HG02973 (cell line): Measurements from ENCODE around the gene CRADD.

Experiments used
- ATAC-seq: cut with Tn5 transposase; IDR thresholded peaks from one replicate; pipeline ENCODE4 v1.9.1; 2021; ENCODE audit warnings: moderate library complexity; ENCODE audit not compliant: unreplicated experiment

CRADD gene

GRCh38 chr12:93670104-93670503, 7.1 kb upstream of the CRADD start:
- no peak for ATAC-seq

GRCh38 chr12:93671044-93671443, 6.1 kb upstream of the CRADD start:
- ATAC-seq = no peak

- ATAC-seq = no peak
Observed at GRCh38 chr12:93673084-93673483, 4.1 kb upstream of the CRADD start.

DNA sequence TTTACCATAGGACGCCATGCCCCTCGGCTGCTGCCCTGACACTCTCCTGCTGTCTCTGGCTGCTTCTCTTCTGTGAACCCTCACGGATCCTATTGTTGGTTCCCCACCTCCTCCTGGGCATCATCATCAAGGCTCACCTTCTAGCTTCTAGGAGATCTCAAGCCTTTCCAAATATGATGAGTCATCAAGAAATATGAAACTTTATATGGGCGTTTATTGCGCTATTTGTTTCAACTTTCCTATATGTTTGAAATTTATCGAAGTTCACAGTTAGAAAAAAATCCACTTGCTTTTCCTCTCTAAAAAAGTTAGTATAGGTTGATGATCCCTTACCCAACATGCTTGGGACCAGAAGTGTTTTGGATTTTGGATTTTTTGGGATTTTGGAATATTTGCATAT, 2.8 kb upstream of the CRADD start:
- ATAC-seq = no peak

GRCh38 chr12:93676408-93677194, 574 bp upstream of the CRADD start:
- peak; percentile 23 for ATAC-seq

- ATAC-seq = no peak
Observed at GRCh38 chr12:93678779-93679178, 1.6 kb downstream of the CRADD start.

GRCh38 chr12:93679308-93679925, 2.2 kb downstream of the CRADD start:
- ATAC-seq = no peak

- no peak for ATAC-seq
Observed at GRCh38 chr12:93680006-93680405, 2.8 kb downstream of the CRADD start.

DNA sequence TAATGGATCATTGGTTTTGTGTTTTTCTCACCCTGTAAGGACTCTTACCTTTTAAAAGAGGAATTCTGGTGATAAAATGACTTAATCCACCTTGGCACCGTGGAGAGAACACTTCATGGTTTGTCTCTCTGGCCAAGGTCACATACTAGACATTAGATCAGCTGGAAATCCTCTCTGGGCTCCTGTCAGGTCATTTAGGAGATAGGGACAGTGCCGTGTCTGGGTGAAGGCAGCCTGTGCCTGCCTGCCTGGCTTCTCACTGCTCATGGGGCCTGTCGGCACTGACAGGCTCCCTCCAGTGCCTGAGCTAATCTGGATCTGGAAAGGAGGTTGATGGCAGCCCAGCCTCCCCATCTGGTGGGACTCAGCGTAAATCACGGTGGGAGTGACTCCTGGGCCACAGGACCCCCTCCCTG, 5.7 kb downstream of the CRADD start:
- no peak for ATAC-seq

DNA sequence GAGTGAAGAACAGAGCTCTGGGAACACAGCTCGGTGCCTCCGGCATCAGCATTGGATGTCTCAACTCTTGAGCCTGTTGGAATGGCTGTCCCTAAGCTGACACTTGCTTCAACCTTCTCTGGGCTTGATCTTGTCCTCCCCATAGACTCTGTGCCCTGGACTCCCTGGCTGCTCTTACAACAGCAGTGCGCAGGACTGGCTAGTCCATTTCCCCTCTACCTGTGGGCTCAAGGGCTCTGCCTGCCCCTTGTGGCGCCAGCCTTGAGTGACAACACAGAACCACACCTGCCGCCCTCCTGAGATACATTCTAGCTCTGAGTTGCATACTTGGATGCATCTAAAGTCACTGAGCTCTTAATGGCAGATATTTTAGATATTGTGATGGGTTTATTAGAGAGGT, 6.2 kb downstream of the CRADD start:
- no peak for ATAC-seq

DNA sequence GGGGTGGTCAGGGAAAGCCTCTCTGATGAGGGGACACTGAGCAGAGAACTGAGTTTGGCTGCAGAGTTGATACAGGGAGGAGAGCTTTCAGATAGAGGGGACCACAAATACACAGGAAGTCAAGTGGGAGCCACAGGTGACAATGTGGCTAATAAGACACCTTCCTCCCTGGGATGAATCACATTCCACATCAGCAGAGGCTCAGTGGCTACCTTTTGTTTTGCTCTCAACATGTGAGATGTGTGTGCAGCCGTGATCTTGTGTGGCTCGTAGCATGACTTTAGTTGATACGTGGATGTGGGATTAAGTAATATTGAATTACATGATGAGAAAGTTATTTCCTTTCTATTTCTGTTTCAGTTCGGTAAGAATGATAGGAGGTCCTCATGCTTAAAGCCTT, 7.5 kb downstream of the CRADD start:
- ATAC-seq = no peak

GRCh38 chr12:93686572-93687356, 9.6 kb downstream of the CRADD start:
- ATAC-seq = no peak

DNA sequence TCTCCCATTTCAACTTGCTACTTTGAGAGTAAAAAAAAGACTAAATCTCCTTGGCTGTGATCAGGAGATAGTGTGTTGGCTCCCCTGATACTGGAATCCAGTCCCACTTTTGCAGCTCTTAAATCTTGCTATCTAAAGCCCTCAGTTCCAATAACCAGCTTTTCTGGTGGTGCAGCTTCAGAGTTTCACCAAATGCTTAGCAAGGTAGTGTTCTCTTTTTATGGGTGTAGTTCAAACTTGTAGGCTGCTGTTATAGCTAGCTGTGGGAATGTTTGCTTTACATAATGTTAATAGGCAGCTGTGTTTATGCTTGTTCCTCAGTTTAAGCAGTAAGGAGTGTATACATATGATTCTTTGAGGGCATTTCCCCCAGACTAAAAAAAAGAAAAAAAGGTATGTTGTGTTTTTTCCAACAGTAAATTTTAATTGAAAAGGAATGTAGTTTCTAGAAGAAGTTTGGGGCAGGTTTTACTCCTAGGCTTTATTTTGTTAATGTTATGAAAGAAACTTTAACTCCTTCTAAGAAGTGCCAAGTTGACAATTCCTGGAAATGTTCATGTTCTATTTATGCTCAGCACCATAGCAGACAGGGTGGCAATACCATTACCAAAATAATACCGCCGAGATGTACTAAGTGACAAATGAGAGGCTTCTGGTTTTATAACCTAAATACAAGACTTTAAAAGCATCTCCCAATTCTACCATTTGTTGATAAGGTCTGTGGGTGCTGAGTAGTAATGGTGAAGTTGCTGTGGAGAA, 12.1 kb downstream of the CRADD start:
- ATAC-seq = no peak

DNA sequence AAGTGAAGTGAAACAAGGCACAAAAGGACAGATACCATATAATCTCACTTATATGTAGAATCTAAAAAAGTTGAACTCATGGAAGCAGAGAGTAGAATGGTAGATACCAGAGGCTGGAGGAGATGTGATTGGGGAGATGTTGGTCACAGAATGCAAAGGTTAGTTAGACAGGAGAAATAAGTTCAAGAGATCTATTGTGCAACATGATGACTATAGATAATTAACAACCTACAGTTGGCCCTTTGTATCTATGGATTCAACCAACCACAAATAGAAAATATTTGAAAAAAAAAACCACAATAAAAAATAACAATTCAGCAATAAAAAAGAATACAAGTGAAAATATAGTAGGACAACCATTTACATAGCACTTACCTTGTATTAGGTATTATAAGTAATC, 19.3 kb downstream of the CRADD start:
- ATAC-seq = no peak

GRCh38 chr12:93698307-93699092, 21.3 kb downstream of the CRADD start:
- ATAC-seq = no peak

DNA sequence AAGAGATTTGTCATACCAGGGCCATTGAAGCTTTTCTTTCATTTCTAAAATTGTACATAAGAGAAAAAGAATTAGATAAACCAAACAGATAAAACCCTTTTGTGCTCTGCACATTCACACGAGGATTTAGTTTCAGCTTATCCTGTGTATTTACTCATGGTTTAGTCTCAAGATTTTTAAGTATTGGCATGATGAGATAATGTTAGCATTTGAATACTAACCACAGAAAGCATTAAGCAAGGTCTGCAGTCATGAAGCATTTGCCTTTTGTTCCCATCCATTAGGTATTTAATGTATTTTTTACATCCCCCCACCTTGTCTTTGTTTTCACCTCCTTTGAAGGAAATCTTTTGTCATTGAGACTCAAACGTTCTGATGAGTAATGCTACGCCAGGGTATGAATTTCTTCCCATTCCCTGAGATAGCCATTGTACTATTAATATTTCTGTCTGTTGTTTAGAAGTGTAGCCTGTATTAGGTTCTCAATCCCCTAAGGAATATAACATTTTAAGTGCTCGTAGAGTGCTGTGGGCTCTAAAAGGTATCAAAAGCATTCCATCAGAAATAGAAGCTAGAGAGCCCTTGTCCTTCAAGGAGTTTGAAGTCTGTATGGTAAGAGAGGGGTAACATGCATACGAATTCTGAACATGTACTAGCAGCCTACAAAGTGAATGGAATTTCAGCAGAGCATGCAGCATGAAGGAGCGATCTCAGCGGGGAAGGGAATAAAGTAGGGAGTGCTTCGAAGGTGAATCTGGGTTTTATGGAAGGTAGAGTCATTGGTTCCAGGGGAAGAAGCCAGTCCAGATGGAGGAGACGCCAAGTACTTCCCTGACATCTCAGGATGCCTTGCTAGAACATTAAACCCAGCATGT, 22.3 kb downstream of the CRADD start:
- ATAC-seq = no peak

GRCh38 chr12:93702707-93703315, 25.6 kb downstream of the CRADD start:
- ATAC-seq = no peak

GRCh38 chr12:93704122-93704521, 26.9 kb downstream of the CRADD start:
- ATAC-seq = no peak

GRCh38 chr12:93704625-93705024, 27.4 kb downstream of the CRADD start:
- no peak for ATAC-seq
